Adipocyte (in vitro differentiated cells): ENCODE results near the gene ADGRL3.

Experiments used
- DNase-seq: peaks from one replicate; pipeline ENCODE4 v3.0.0-alpha.2; 2015; ENCODE audit warnings: low read depth
- H3K27me3 ChIP-seq: replicated peaks from 2 replicates; pipeline ENCODE4 v1.7.0; 2013; ENCODE audit warnings: mild to moderate bottlenecking, low read length, moderate library complexity; ENCODE audit not compliant: control insufficient read depth, insufficient read depth
- H3K36me3 ChIP-seq: 2 replicates; pipeline ENCODE4 v1.7.0; 2013; ENCODE audit warnings: low read length, mild to moderate bottlenecking, moderate library complexity; ENCODE audit not compliant: control insufficient read depth, insufficient read depth, severe bottlenecking
- H3K4me1 ChIP-seq: 2 replicates; pipeline ENCODE4 v1.7.0; 2013; ENCODE audit warnings: mild to moderate bottlenecking, low read length, moderate library complexity; ENCODE audit not compliant: control insufficient read depth, insufficient read depth
- H3K4me3 ChIP-seq: 2 replicates; pipeline ENCODE4 v1.7.0; 2013; ENCODE audit warnings: mild to moderate bottlenecking, low read length, moderate library complexity
- H3K9ac ChIP-seq: 2 replicates; pipeline ENCODE4 v1.7.0; 2013; ENCODE audit warnings: mild to moderate bottlenecking, low read length, moderate library complexity
- H3K9me3 ChIP-seq: 2 replicates; pipeline ENCODE4 v1.7.0; 2013; ENCODE audit warnings: mild to moderate bottlenecking, low read length, moderate library complexity; ENCODE audit not compliant: control insufficient read depth

The ADGRL3 gene

DNA sequence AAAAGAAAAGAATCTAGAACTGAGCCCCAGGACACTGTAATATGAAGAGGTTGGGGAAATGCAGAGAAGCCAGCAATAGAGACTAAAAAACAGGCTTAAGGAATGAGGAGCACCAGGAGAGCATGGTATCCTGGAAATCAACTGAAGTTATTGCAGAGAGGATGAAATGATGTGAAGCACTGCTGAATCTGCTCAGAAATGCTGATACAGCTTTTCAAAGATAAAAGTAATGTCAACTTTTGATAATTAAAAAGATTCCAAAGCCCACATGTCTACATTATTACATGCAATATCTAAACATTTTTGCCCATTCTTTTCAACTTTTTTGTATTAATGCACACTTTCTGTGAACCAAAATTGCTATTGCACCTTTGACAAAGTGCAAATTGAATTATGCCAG lies 718.4 kb downstream of the ADGRL3 start:
- Histone ChIP-seq H3K4me3 (no peak overlapping the region), H3K4me1 (no peaks in the 10 kb centered on the region), H3K36me3 (no peaks in the 10 kb centered on the region), H3K9ac (no peak overlapping the region), H3K27me3 (no peaks in the 10 kb centered on the region), H3K9me3 (no peaks in the 10 kb centered on the region)
- no peak for DNase-seq

DNA sequence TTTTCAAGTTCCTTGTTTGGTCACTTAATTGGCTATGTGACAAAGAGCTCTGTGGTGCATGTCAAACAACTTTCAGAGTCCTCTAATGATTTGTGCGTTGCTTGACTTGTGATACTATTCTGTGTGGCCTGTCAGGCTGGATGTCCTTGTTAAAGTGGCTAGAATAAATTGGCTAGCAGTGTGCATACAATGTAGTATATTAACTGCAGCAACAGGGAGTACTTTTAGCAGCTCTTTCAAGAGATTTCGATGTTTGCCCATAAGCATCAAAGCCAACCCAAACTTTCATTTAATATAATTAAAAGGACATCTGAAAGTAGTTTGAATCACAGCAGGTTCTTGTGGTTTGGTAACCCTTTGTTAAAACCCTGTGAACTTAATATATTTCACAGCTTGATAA lies 718.9 kb downstream of the ADGRL3 start:
- H3K36me3 ChIP-seq, result no peaks in the 10 kb centered on the region
- no peaks in the 10 kb centered on the region for H3K27me3 ChIP-seq
- H3K4me1 ChIP-seq, result no peaks in the 10 kb centered on the region
- DNase-seq, result no peak
- no peak overlapping the region for H3K4me3 ChIP-seq
- no peaks in the 10 kb centered on the region for H3K9me3 ChIP-seq
- H3K9ac ChIP-seq, result no peak overlapping the region

- no peaks in the 10 kb centered on the region for H3K4me1 ChIP-seq
- no peaks in the 10 kb centered on the region for H3K36me3 ChIP-seq
- DNase-seq, result no peak
- no peaks in the 10 kb centered on the region for H3K9me3 ChIP-seq
- no peak overlapping the region for H3K9ac ChIP-seq
- H3K4me3 ChIP-seq, result no peak overlapping the region
- H3K27me3 ChIP-seq, result no peaks in the 10 kb centered on the region
Measured at GRCh38 chr4:61919561-61919960, 719.4 kb downstream of the ADGRL3 start.

DNA sequence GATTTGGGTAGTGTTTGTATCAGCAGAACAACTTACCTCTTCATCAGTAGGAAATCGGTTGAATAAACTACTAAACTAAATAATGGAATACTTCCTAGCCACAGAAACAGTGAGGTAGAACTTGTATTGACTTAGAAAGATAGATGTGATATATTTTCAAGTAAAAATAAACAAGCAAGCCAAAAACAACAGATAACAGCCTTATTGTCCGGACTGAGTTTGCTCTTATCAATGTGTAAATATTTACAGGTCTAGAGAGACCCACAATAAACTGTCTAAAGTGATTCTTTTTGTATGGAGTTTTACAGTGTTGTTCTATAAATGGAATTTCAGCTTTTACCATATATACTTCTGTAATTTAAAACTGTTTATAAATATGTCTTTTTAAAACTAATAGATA lies 721.8 kb downstream of the ADGRL3 start:
- no peaks in the 10 kb centered on the region for H3K27me3 ChIP-seq
- H3K4me3 ChIP-seq, result no peak overlapping the region
- H3K4me1 ChIP-seq, result no peaks in the 10 kb centered on the region
- H3K9me3 ChIP-seq, result no peaks in the 10 kb centered on the region
- no peak overlapping the region for H3K9ac ChIP-seq
- DNase-seq, result no peak
- no peaks in the 10 kb centered on the region for H3K36me3 ChIP-seq

DNA sequence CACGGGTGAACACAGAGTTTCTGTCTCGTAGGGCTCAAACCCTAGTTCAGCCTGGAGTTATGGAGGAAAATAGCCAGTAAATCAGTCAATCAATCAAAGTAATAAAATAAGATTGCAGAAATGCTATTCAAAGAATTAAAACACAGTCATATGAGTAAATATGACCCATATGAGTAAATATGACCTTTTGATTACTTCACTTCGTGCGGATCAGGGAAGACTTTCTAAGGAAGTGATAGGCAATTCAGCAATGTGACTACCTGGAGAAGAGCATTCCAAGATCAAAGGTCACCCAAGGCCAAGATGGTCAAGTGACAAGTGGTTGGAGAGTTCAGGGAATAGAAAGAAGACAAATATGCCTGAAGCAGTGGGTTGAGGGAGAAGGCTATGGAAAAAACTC lies 722.6 kb downstream of the ADGRL3 start:
- H3K36me3 ChIP-seq, result no peaks in the 10 kb centered on the region
- no peaks in the 10 kb centered on the region for H3K27me3 ChIP-seq
- no peak overlapping the region for H3K4me3 ChIP-seq
- no peaks in the 10 kb centered on the region for H3K9me3 ChIP-seq
- H3K9ac ChIP-seq, result no peak overlapping the region
- H3K4me1 ChIP-seq, result no peaks in the 10 kb centered on the region
- no peak for DNase-seq

- H3K36me3 ChIP-seq, result no peaks in the 10 kb centered on the region
Measured at GRCh38 chr4:61923179-61923578, 723.1 kb downstream of the ADGRL3 start.

DNA sequence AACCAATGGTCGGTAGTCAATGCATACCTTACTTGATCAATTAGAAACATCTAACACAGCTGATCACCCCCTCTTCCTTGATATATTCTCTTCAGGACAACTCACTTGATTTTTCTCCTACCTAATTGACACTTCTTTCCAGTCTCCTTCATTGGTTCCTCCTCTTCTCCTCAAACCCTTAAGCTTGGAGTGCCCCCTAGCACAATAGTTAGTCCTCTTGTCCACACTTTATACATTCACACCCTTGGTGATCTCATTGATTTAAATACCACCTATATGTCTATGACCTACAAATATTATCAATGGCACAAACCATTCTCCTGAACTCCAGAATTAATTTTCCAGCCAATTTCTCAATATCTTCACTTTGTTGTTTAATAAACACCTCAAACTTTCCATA lies 724.0 kb downstream of the ADGRL3 start:
- Histone ChIP-seq H3K9me3 (no peaks in the 10 kb centered on the region), H3K4me3 (no peak overlapping the region), H3K36me3 (no peaks in the 10 kb centered on the region), H3K9ac (no peak overlapping the region), H3K4me1 (no peaks in the 10 kb centered on the region), H3K27me3 (no peaks in the 10 kb centered on the region)
- DNase-seq, result no peak

More at GRCh38 chr4:61923179-61923578, 723.1 kb downstream of the ADGRL3 start:
- no peaks in the 10 kb centered on the region for H3K9me3 ChIP-seq
- H3K27me3 ChIP-seq, result no peaks in the 10 kb centered on the region
- H3K9ac ChIP-seq, result no peak overlapping the region
- H3K4me1 ChIP-seq, result no peaks in the 10 kb centered on the region
- no peak for DNase-seq
- no peak overlapping the region for H3K4me3 ChIP-seq

- DNase-seq, result no peak
- Histone ChIP-seq H3K4me1 (no peaks in the 10 kb centered on the region), H3K27me3 (no peaks in the 10 kb centered on the region), H3K36me3 (no peaks in the 10 kb centered on the region), H3K4me3 (no peak overlapping the region), H3K9ac (no peak overlapping the region), H3K9me3 (no peaks in the 10 kb centered on the region)
Measured at GRCh38 chr4:61933527-61933926, 733.4 kb downstream of the ADGRL3 start.

DNA sequence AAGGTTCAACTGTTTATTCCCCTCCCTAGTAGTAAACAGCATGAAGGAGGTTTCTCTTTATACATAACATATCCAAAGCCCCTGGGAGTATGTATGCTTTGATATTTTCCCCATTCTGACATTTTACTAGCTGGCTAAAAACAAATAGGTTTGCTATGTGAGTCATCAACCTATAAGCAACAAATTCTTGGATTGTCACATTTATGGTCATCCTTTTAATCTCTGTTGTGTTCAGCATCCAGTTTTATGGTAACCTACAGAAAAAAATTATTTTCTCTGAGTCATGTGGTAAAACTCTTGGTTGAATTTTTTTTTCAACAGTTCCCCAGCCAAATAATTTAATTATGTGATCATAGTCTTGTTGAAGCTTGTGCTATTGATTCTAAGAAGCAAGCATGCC lies 734.1 kb downstream of the ADGRL3 start:
- Histone ChIP-seq H3K4me3 (no peak overlapping the region), H3K9ac (no peak overlapping the region), H3K36me3 (no peaks in the 10 kb centered on the region), H3K4me1 (no peaks in the 10 kb centered on the region), H3K9me3 (no peaks in the 10 kb centered on the region), H3K27me3 (no peaks in the 10 kb centered on the region)
- no peak for DNase-seq

DNA sequence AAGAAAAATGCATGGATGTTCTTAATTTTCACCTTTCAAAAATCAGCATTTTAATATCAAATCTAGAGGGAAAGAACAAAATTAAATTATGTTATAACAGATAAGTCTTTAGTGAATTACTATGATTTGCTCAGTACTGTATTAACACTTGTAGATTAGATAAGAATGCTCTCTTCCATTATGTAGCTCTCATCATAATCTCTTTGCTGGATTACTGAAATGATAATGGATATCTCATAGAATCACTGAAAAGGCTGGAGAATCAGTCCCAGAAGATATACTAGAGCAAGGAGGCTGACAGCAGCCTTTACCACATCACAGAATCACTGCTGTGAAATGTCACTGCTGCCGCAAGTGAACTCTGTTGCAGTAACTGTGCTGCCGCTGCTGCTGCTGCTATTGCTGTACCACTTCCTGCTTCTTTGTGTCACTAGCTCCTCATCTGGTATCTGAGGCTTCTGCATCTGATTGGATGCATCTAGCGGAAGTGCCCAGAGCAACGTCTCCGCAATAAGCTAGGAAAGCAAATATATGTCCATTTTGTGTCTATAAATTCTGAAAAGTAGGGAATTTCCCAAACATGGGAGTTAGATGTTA lies 738.2 kb downstream of the ADGRL3 start:
- Histone ChIP-seq H3K9me3 (no peaks in the 10 kb centered on the region), H3K9ac (no peak overlapping the region), H3K4me1 (no peaks in the 10 kb centered on the region), H3K27me3 (no peaks in the 10 kb centered on the region), H3K36me3 (no peaks in the 10 kb centered on the region), H3K4me3 (no peak overlapping the region)
- DNase-seq, result no peak

DNA sequence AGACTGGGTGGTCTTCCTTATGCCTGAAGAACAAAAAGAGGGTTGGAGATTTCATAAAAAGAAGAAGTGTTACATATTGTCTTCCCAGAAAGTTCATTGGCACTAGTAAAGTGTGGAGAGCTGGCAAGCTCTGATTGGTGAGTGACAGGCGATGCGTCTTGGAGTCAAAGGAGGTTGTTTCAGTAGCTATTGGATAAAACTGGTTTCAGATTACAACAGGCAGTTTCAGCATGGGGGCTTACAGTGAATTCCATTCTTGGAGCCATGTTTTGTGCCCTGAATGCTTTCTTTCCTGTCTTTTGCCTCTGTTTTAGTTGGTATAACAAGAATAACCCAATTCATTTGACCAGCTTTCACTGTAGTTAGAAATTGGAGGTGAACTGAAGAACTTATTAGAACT lies 750.5 kb downstream of the ADGRL3 start:
- no peaks in the 10 kb centered on the region for H3K36me3 ChIP-seq
- H3K27me3 ChIP-seq, result no peaks in the 10 kb centered on the region
- H3K9ac ChIP-seq, result no peak overlapping the region
- DNase-seq, result no peak
- no peak overlapping the region for H3K4me3 ChIP-seq
- no peaks in the 10 kb centered on the region for H3K9me3 ChIP-seq
- H3K4me1 ChIP-seq, result no peaks in the 10 kb centered on the region

- Histone ChIP-seq H3K9ac (no peak overlapping the region), H3K36me3 (no peaks in the 10 kb centered on the region), H3K4me3 (no peak overlapping the region), H3K4me1 (no peaks in the 10 kb centered on the region), H3K27me3 (no peaks in the 10 kb centered on the region), H3K9me3 (no peaks in the 10 kb centered on the region)
- DNase-seq, result peak; percentile 1
Measured at GRCh38 chr4:61953386-61953785, 753.3 kb downstream of the ADGRL3 start.
